ENCODE data around the gene USP12.
A peak's percentile ranks its signal among the peaks of the same experiment; 100 is the strongest.
"Not testable (repeated sequence)": the region's sequence is repeated elsewhere in the genome, so short reads cannot be mapped to it uniquely, and the experiment has no call there.

Gene USP12

DNA sequence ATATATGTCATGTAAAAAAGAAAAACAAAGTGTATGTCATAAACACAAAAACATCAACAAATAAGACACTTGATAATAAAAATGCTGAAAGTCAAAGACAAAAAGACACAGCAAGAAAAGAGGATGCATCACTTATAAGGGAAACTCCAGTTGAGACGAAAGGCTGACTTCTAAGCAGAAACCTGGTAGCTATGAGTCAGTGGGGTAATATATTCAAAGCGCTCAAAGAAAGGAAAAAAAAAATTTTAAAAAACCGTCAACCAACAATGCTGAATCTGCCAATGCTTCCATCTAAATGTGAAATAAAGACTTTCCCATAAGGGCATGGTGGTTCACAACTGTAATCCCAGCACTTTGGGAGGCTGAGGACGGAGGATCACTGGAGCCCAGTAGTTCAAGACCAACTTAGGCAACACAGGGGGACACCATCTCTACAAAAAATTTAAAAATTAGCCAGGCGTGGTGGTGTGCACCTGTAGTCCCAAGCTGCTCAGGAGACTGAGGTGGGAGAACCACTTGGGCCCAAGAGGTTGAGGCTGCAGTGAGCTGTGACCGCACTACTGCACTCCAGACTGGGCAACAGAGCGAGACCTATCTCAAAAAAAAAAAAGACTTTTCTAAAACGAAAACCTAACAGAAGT is 24.0 kb downstream of the USP12 start:
- DNase-seq, result no peak

DNA sequence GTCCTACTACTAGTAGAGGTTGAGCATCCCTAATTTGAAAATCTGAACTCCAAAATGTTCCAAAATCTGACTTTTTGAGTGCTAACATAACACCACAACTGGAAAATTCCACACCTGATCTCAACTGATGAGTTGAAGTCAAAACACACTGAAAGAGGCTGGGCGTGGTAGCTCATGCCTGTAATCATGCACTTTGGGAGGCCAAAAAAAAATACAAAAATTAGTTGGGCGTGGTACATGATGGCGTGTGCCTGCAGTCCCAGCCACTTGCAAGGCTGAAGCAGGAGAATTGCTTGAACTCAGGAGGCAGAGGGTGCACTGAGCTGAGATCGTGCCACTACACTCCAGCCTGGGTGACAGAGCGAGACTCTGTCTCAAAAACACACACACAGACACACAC is 29.9 kb downstream of the USP12 start:
- no peak for DNase-seq

- not testable (repeated sequence) for DNase-seq
These were observed 30.5 kb downstream of the USP12 start for GRCh38 chr13:27141159-27141558.

DNA sequence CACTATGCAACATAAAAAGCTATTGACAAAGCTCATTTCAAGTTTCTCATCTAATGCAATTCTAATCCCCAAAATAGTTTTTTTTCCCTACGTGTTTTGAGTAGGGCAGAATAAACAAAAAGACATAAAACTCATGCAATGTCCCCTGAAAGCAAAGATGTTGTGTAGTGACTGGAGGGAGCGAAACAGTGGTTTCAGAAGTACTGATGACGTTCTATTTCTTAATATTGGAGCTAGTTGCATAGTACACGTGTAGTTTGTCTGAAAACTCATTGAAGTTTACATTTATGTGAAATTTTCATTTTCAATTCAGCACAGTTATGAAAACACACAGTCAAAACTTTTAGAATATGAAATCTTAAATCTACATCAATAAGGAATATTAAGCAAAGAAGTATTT is 31.6 kb downstream of the USP12 start:
- DNase-seq, result no peak

- DNase-seq, result no peak
These were observed 32.0 kb downstream of the USP12 start for GRCh38 chr13:27139565-27139964.

DNA sequence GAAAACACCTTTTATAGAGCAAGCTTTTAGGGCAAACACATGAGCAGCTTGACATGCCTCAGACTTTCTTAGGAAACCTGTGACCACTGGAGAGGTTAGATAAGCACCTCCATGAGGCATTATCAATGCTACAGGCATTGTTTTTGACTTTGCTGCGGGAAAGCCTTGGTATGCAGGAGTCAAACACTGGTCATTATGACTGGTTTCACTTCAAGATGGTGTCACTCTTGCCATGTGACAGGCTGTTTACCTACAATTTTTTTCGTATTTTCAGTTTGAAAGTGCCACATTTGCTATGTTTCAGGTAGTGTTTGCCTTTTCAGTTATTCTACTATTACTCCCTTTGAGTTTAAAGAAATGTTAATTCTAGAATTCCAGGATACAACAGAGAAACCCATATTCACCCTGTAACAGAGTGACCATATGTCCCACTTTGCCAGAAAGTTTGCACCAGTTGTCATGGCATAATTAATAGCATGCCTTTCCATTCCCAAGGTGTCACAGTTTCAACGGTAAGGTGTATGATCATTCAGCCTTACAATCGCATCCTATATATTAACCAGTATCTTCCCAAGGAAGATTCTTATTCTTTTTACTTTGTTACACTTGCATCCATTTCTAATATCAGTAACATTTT is 33.0 kb downstream of the USP12 start:
- DNase-seq, result no peak

GRCh38 chr13:27137759-27138158 is 33.9 kb downstream of the USP12 start:
- DNase-seq, result no peak

- DNase-seq, result no peak
These were observed 36.6 kb downstream of the USP12 start for GRCh38 chr13:27135023-27135422.

- DNase-seq, result no peak
These were observed 37.7 kb downstream of the USP12 start for GRCh38 chr13:27133889-27134288.

- no peak for DNase-seq
These were observed 39.1 kb downstream of the USP12 start for GRCh38 chr13:27132538-27132937.

GRCh38 chr13:27131906-27132305 is 39.7 kb downstream of the USP12 start:
- DNase-seq, result no peak

DNA sequence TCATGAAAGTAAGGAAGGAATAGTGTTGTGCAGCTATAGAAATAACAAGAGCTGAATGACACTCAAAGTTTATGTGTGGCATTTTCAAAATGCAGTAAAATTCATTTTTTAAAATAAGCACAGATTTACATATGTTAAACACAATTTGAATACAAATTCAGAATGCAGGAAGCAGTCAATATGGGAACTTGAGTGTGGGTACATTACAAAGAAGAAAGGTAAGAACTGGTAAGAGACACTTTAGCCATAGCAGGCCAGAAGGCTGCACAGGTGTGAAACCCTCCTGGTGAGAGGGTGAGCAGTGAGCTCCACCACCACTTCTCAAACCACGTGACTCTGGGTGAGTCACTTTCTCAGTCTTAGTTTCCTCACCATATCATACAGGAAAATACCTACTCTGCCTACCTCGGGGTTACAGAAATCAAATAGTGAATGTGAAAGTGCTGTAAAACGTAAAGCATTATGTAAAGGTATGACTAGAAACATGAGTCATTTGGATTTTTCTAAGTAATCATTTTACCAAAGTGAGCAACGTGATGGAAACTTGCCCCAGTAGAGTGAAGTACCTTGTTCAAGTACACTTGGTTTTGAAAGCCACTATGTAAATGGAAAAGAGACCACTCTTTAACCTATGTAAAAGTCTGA is 40.5 kb downstream of the USP12 start:
- peak; percentile 77 for DNase-seq

DNA sequence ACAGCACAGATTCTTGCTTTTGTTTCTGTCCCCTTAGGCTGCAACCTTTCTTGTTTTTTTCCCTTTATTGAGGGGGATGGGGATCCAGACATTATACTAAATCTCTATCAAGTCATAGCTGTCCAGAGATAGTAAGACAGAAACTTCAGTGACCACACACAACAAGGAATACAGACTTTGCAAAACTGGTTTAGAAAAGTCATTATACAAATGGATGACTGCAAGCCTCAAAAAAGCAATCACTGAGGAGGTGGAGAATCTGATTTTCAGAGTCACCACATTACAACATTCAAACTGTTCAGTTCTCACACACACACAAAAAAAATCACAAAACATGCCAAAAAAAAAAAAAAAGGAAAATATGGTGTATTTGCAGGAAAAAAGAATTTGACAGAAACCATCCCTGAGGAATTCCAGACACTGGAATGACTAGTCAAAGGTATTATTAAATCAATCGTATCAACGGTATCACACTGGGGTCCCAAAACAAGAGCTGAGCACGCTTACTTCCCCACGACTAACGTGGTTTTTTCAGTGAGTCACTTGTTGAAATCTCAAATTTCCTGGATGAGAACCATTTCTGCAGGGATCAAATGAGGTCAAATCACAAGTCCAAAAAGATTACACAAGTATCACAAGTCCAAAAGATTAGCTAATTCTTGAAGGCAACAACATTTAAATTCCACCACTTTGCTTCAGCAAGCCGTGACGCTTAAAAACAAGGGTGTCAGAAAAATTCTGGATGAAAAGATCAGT is 41.2 kb downstream of the USP12 start:
- DNase-seq, result no peak

- DNase-seq, result no peak
These were observed 42.6 kb downstream of the USP12 start for GRCh38 chr13:27128825-27129627.

GRCh38 chr13:27126859-27127258 is 44.8 kb downstream of the USP12 start:
- no peak for DNase-seq

DNA sequence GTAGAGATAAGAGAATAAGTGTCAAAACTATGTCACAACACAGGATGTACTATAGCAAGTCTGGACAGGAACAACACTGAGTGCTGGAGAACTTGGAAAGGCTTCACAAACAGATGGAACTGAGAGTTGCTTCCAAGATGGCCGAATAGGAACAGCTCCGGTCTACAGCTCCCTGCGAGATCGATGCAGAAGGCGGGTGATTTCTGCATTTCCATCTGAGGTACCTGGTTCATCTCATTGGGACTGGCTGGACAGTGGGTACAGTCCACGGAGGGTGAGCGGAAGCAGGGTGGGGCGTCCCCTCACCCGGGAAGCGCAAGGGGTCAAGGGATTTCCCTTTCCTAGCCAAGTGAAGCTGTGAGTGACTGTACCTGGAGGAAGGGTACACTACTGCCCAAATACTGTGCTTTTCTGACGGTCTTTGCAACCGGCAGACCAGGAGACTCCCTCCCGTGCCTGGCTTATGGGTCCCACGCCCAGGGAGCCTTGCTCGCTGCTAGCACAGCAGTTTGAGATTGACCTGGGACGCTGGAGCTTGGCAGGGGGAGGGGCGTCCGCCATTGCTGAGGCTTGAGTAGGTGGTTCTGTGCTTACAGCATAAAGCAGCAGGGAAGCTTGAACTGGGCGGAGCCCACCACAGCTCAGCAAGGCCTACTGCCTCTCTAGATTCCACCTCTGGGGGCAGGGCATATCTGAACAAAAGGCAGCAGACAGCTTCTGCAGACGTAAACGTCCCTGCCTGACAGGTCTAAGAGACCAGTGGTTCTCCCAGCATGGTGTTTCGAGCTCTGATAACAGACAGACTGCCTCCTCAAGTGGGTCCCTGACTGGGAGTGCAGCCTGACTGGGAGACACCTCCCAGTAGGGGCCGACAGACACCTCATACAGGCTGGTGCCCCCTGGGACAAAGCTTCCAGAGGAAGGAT is 46.0 kb downstream of the USP12 start:
- no peak for DNase-seq

DNA sequence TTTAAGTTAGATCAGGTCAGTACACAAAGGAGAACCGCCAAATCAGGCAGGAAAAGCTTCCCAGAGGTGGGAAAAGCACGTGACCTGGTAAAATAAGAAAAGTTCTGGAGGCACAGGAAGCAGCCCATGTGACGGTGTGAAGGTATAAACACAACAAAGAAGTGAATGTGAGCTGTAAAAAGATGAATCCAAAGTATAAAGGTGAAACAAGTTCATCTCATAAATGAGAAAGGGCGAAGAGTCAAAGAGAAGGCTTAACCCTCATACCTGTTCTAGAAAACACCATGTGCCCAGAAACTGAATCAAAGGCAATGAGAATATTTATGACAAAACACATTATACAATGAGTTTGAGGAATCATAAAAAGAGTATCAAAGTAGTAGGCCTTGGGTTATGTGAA is 47.0 kb downstream of the USP12 start:
- no peak for DNase-seq

GRCh38 chr13:27123445-27123844 is 48.2 kb downstream of the USP12 start:
- not testable (repeated sequence) for DNase-seq

- DNase-seq, result no peak
These were observed 49.6 kb downstream of the USP12 start for GRCh38 chr13:27122036-27122435.

DNA sequence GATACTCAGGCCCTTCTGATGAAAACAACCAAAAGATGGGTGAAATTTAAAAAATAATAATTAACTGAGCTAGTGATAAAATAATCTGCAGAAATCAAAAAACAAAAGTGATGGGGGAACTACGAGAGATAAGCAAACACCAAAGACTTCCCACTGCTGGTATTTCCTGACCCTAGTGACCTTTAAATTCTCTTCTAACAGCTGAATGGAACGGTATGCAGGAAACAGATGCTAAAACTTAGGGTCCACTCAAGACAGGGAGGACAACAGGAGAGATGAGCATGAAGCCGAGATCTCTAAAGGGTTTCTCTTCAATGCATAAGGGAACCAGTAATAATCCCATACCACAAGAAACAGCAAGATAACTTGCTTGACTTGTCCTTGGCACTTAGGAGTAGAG is 50.8 kb downstream of the USP12 start:
- DNase-seq, result no peak

GRCh38 chr13:27120011-27120410 is 51.6 kb downstream of the USP12 start:
- DNase-seq, result no peak
